MM.1S (cell line): Measurements from ENCODE around the gene RASSF4.
A peak's percentile ranks its signal among the peaks of the same experiment; 100 is the strongest.

Source experiments
- DNase-seq: peaks from one replicate; pipeline ENCODE4 v3.0.0-alpha.2; 2015
- H2AFZ ChIP-seq: fragments of 300-600 bp; sonication (generic); 2 replicates; pipeline ENCODE4 v1.6.0; 2016; ENCODE audit warnings: antibody characterized with exemption, low read length
- H3F3A ChIP-seq: fragments of 300-600 bp; sonication (generic); 2 replicates; pipeline ENCODE4 v1.6.1; 2016; ENCODE audit warnings: mild to moderate bottlenecking, antibody characterized with exemption, low read length, moderate library complexity, mixed read lengths; ENCODE audit not compliant: insufficient read depth
- H3K27ac ChIP-seq: fragments of 300-600 bp; sonication (generic); 2 replicates; pipeline ENCODE4 v1.5.1; 2016; ENCODE audit warnings: mild to moderate bottlenecking, low read length
- H3K27me3 ChIP-seq: fragments of 300-600 bp; sonication (generic); replicated peaks from 2 replicates; pipeline ENCODE4 v1.6.0; 2016; ENCODE audit warnings: low read length; ENCODE audit not compliant: insufficient read depth
- H3K36me3 ChIP-seq: fragments of 300-600 bp; sonication (generic); replicated peaks from 2 replicates; pipeline ENCODE4 v1.6.1; 2016; ENCODE audit warnings: mild to moderate bottlenecking, low read length, mixed read lengths; ENCODE audit not compliant: insufficient read depth
- H3K4me1 ChIP-seq: fragments of 300-600 bp; sonication (generic); 2 replicates; pipeline ENCODE4 v1.6.1; 2016; ENCODE audit warnings: low read length, mixed read lengths
- H3K4me2 ChIP-seq: fragments of 300-600 bp; sonication (generic); 2 replicates; pipeline ENCODE4 v1.6.0; 2016; ENCODE audit warnings: low read depth, low read length
- H3K4me3 ChIP-seq: fragments of 300-600 bp; sonication (generic); 2 replicates; pipeline ENCODE4 v1.5.1; 2016; ENCODE audit warnings: low read length, mixed read lengths
- H3K79me2 ChIP-seq: fragments of 300-600 bp; sonication (generic); 2 replicates; pipeline ENCODE4 v1.6.1; 2016; ENCODE audit warnings: mixed run types, low read length, mixed read lengths
- H3K9ac ChIP-seq: fragments of 300-600 bp; sonication (generic); 2 replicates; pipeline ENCODE4 v1.6.1; 2016; ENCODE audit warnings: low read length, mixed read lengths
- H3K9me2 ChIP-seq: fragments of 300-600 bp; sonication (generic); replicated peaks from 2 replicates; pipeline ENCODE4 v1.6.1; 2016; ENCODE audit warnings: mild to moderate bottlenecking, low read length, mixed read lengths; ENCODE audit not compliant: insufficient read depth
- H3K9me3 ChIP-seq: fragments of 300-600 bp; sonication (generic); replicated peaks from 2 replicates; pipeline ENCODE4 v1.6.1; 2016; ENCODE audit warnings: mild to moderate bottlenecking, low read length, mixed read lengths; ENCODE audit not compliant: insufficient read depth
- H4K20me1 ChIP-seq: fragments of 300-600 bp; sonication (generic); 2 replicates; pipeline ENCODE4 v1.6.1; 2016; ENCODE audit warnings: mild to moderate bottlenecking, low read length, moderate library complexity, mixed read lengths; ENCODE audit not compliant: insufficient read depth
- EZH2 ChIP-seq: fragments of 300-600 bp; sonication (generic); optimal IDR thresholded peaks from 2 replicates; pipeline ENCODE3; 2017; ENCODE audit warnings: low read depth, mild to moderate bottlenecking, antibody characterized with exemption, low read length, mixed read lengths
- EZH2phosphoT487 ChIP-seq: fragments of 300-600 bp; sonication (generic); IDR thresholded peaks from 2 replicates; pipeline ENCODE4 v1.6.1; 2018; ENCODE audit warnings: antibody characterized with exemption, low read length
- TF ChIP-seq, protein P1 (sequence below): fragments of 300-600 bp; sonication (generic); IDR thresholded peaks from 2 replicates; pipeline ENCODE4 v1.5.1; 2016; ENCODE audit warnings: antibody characterized with exemption, low read length, mixed read lengths

Gene RASSF4, protein sequence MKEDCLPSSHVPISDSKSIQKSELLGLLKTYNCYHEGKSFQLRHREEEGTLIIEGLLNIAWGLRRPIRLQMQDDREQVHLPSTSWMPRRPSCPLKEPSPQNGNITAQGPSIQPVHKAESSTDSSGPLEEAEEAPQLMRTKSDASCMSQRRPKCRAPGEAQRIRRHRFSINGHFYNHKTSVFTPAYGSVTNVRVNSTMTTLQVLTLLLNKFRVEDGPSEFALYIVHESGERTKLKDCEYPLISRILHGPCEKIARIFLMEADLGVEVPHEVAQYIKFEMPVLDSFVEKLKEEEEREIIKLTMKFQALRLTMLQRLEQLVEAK

DNA sequence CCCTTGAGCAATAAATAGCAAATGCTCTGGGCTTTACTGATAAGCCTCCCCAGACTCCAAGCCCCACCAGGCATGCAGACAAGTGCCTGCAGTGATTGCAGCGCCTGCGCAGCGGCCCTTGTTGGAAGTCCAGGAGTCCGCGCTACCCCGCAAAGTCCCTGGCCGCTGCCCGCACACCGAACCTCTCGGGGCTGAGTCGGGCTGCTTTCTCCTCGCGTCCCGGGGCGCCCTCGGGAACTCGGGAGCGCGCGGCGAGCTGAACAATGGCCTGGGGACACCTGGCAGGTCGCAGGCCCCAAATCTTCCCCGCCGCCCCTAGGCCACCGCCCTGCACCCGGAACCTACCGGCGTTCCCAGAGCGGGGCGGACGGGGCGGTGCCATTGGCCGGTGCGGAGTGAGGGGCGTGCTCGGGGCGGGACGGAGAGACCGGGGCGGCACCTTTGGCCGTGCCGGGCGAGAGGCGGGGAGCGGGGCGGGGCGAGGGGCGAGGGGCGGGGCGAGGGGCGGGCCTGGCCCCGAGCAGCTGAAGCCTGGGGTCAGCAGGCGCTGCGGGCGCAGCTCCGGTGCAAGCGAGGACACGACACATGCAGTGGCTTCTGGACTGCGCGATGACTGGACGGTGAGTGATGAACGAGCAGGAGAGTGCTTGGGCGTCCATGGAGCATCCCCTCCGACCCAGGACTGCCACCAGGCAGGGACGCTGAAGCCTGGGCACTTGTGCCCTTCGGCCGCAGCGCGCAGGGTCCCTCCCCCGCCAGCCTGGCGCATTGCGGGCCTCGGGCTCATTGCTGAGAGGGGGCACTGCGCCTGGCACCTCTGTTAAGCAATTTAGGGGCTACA, at the start of gene RASSF4:
RASSF4 (plus strand) TSS at position 556 of the 841 bp plus-strand sequence. CDS start 10,401 bp downstream, outside the sequence.
- H3K27me3 ChIP-seq = no peaks in the 10 kb centered on the region
- peak within 1 kb of the TSS; percentile 73 for H2AFZ ChIP-seq
- H3K9me2 ChIP-seq = no peaks in the 10 kb centered on the region
- peak within 1 kb of the TSS; percentile 93 for H3K4me3 ChIP-seq
- no peaks in the 10 kb centered on the region for H3K9me3 ChIP-seq
- TF ChIP-seq, protein P1, sequence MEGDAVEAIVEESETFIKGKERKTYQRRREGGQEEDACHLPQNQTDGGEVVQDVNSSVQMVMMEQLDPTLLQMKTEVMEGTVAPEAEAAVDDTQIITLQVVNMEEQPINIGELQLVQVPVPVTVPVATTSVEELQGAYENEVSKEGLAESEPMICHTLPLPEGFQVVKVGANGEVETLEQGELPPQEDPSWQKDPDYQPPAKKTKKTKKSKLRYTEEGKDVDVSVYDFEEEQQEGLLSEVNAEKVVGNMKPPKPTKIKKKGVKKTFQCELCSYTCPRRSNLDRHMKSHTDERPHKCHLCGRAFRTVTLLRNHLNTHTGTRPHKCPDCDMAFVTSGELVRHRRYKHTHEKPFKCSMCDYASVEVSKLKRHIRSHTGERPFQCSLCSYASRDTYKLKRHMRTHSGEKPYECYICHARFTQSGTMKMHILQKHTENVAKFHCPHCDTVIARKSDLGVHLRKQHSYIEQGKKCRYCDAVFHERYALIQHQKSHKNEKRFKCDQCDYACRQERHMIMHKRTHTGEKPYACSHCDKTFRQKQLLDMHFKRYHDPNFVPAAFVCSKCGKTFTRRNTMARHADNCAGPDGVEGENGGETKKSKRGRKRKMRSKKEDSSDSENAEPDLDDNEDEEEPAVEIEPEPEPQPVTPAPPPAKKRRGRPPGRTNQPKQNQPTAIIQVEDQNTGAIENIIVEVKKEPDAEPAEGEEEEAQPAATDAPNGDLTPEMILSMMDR = no peak
- no peak for TF ChIP-seq EZH2
- no peak for TF ChIP-seq EZH2phosphoT487
- peaks cover 60% of the 10 kb centered on the region for H3K79me2 ChIP-seq
- DNase-seq = peak; percentile 93
- H3K36me3 ChIP-seq = no peaks in the 10 kb centered on the region
- H3K4me2 ChIP-seq = peak within 1 kb of the TSS; percentile 97
- H3K4me1 ChIP-seq = peaks cover 40% of the 10 kb centered on the region
- H3K27ac ChIP-seq = peak within 1 kb of the TSS; percentile 87
- peaks cover 50% of the 10 kb centered on the region for H3F3A ChIP-seq
- peak within 1 kb of the TSS; percentile 86 for H3K9ac ChIP-seq
- no peaks in the 10 kb centered on the region for H4K20me1 ChIP-seq

DNA sequence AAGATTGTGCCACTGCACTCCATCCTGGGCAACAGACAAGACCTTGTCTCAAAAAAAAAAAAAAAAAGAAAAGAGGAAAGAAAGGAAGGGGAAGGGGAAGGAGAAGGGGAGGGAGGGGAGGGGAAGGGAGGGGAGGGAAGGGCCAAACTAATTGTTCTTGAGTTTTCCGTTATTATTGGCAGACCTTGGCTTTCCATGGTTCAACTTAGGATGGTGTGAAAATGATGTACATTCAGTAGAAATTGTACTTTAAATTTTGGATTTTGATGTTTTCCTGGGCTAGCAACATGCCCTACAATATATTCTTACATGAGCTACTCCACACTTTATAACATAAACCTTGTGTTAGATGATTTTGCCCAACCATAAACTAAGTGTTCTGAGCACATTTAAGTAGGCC, 49.7 kb upstream of the RASSF4 start:
- no peak for DNase-seq
- Histone ChIP-seq H3K27ac (no peak overlapping the region), H3K27me3 (no peaks in the 10 kb centered on the region)

DNA sequence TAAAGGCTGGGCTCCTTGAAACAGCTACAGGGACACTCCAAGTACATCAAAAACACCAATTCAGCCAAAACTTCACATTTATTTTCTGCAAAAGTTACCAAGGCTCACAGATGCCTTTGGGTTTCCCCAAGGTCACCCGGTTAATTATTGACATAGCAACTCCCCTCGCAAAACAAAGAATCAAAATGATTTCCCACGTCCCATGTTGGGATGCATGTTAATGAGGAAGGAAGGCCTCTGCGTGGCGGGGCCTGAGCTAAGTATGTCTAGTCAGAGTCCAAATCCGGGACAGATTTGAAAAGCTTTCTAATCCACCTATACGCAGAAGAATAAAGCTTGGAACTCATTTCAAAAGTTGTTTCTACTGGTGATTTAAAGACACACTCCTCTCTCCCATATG, 49.0 kb upstream of the RASSF4 start:
- Histone ChIP-seq H3F3A (no peaks in the 10 kb centered on the region), H3K9ac (no peak overlapping the region), H3K4me2 (no peak overlapping the region), H3K36me3 (no peaks in the 10 kb centered on the region), H3K4me1 (peaks cover 14% of the 10 kb centered on the region), H3K4me3 (no peak overlapping the region), H4K20me1 (no peaks in the 10 kb centered on the region), H2AFZ (no peak overlapping the region), H3K9me2 (no peaks in the 10 kb centered on the region), H3K79me2 (no peaks in the 10 kb centered on the region), H3K27me3 (no peaks in the 10 kb centered on the region), H3K27ac (no peak overlapping the region), H3K9me3 (no peaks in the 10 kb centered on the region)
- no peak for DNase-seq
- TF ChIP-seq EZH2 (no peak), EZH2phosphoT487 (no peak)
- TF ChIP-seq, protein P1 = no peak

More for the DNA sequence above, 49.7 kb upstream of the RASSF4 start:
- H3F3A ChIP-seq = no peaks in the 10 kb centered on the region
- no peak overlapping the region for H3K9ac ChIP-seq
- H3K79me2 ChIP-seq = no peaks in the 10 kb centered on the region
- H3K9me3 ChIP-seq = no peaks in the 10 kb centered on the region
- H2AFZ ChIP-seq = no peak overlapping the region
- no peak overlapping the region for H3K4me3 ChIP-seq
- no peaks in the 10 kb centered on the region for H3K9me2 ChIP-seq
- no peaks in the 10 kb centered on the region for H4K20me1 ChIP-seq
- TF ChIP-seq, protein P1 = no peak
- no peak for TF ChIP-seq EZH2phosphoT487
- TF ChIP-seq EZH2 = no peak
- peaks cover 14% of the 10 kb centered on the region for H3K4me1 ChIP-seq
- H3K4me2 ChIP-seq = no peak overlapping the region
- no peaks in the 10 kb centered on the region for H3K36me3 ChIP-seq
